Nephron progenitor cell (in vitro differentiated cells): ENCODE results near the gene TNFRSF21.

ENCODE experiments used
- DNase-seq: peaks from one replicate; pipeline ENCODE4 v3.0.0; 2021
- H3K27ac Mint-ChIP-seq: 2 replicates; pipeline ENCODE4 v1.8.0; 2021; ENCODE audit warnings: mild to moderate bottlenecking, moderate library complexity, mixed read lengths
- H3K27me3 Mint-ChIP-seq: 2 replicates; pipeline ENCODE4 v1.8.0; 2021; ENCODE audit warnings: mild to moderate bottlenecking, low read depth, mixed read lengths; ENCODE audit not compliant: poor library complexity
- H3K36me3 Mint-ChIP-seq: 2 replicates; pipeline ENCODE4 v1.8.0; 2021; ENCODE audit warnings: low read depth, mixed read lengths
- H3K4me1 Mint-ChIP-seq: 2 replicates; pipeline ENCODE4 v1.8.0; 2021; ENCODE audit warnings: mixed read lengths
- H3K4me3 Mint-ChIP-seq: 2 replicates; pipeline ENCODE4 v1.8.0; 2021; ENCODE audit warnings: mild to moderate bottlenecking, moderate library complexity, mixed read lengths
- H3K9me3 Mint-ChIP-seq: 2 replicates; pipeline ENCODE4 v1.8.0; 2021; ENCODE audit warnings: mild to moderate bottlenecking, moderate library complexity, mixed read lengths
- CTCF ChIP-seq: fragments of 200-600 bp; sonication (generic); IDR thresholded peaks from 2 replicates; pipeline ENCODE4 v1.5.0; 2021; ENCODE audit warnings: antibody characterized with exemption

TNFRSF21 gene

GRCh38 chr6:47187893-47188587, 121.7 kb downstream of the TNFRSF21 start:
- H3K36me3 Mint-ChIP-seq: no peaks in the 10 kb centered on the region
- no peak for TF ChIP-seq CTCF
- no peak overlapping the region for H3K27ac Mint-ChIP-seq
- H3K27me3 Mint-ChIP-seq: peaks cover 3% of the 10 kb centered on the region
- no peaks in the 10 kb centered on the region for H3K4me1 Mint-ChIP-seq
- H3K9me3 Mint-ChIP-seq: peaks cover 5% of the 10 kb centered on the region
- H3K4me3 Mint-ChIP-seq: no peak overlapping the region
- DNase-seq: no peak

DNA sequence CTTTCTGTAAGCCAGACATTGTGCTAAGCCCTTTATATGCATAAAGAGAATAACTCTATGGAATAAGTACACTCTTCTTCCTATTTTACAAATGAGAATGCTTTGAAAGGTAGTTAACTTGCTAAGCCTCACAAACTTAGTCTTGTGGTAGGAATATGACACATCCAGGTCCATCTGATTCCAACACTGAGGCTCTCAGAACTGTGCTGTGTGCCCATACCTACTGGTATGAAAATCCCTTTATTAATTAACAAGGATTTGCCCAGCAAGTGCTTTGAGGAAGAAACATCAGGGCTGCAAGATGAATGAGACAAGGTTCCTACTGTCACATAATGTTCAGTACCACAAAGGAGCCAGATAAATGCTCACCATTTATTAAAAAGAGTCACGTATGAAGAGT, 122.6 kb downstream of the TNFRSF21 start:
- Mint-ChIP-seq H3K9me3 (peaks cover 5% of the 10 kb centered on the region), H3K27me3 (peaks cover 3% of the 10 kb centered on the region), H3K27ac (no peak overlapping the region), H3K36me3 (no peaks in the 10 kb centered on the region), H3K4me1 (no peaks in the 10 kb centered on the region), H3K4me3 (no peak overlapping the region)
- no peak for DNase-seq
- no peak for TF ChIP-seq CTCF

- Mint-ChIP-seq H3K4me3 (no peak overlapping the region), H3K27me3 (peaks cover 3% of the 10 kb centered on the region), H3K27ac (no peak overlapping the region), H3K4me1 (no peaks in the 10 kb centered on the region), H3K36me3 (no peaks in the 10 kb centered on the region), H3K9me3 (no peaks in the 10 kb centered on the region)
- no peak for TF ChIP-seq CTCF
- DNase-seq: no peak
These were observed 127.3 kb downstream of the TNFRSF21 start for GRCh38 chr6:47182291-47182957.

DNA sequence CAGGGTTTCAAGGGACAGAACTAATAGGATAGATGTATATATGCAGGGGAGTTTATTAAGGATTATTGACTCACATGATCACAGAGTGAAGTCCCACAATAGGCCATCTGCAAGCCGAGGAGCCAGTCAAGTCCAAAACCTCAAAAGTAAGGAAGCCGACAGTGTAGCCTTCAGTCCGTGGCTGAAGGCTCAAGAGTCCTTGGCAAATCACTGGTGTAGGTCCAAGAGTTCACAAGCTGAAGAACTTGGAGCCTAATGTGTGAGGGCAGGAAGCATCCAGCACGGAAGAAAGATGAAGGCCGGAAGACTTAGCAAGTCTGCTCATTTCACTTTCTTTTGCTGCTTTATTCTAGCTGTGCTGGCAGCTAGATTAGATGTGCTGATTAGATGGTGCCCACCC, 128.0 kb downstream of the TNFRSF21 start:
- Mint-ChIP-seq H3K9me3 (no peaks in the 10 kb centered on the region), H3K27ac (no peak overlapping the region), H3K36me3 (no peaks in the 10 kb centered on the region)

More for the DNA sequence above, 128.0 kb downstream of the TNFRSF21 start:
- Mint-ChIP-seq H3K4me1 (no peaks in the 10 kb centered on the region), H3K4me3 (no peak overlapping the region), H3K27me3 (peaks cover 3% of the 10 kb centered on the region)
- DNase-seq: no peak
- TF ChIP-seq CTCF: no peak
